NT2/D1 (cell line): ENCODE results near the gene MBTPS1.

Experiments
- YY1 ChIP-seq: IDR thresholded peaks from 2 replicates; pipeline ENCODE4 v1.6.1; 2011; ENCODE audit not compliant: insufficient read length, insufficient read depth
- ZNF274 ChIP-seq: IDR thresholded peaks from 2 replicates; pipeline ENCODE4 v1.6.1; 2011; ENCODE audit warnings: mild to moderate bottlenecking, low read depth, low read length

GRCh38 chr16:84022644-84023043 lies 94.1 kb downstream of the MBTPS1 start:
- TF ChIP-seq ZNF274 (no peak), YY1 (no peak)
